GM18498 (cell line): ENCODE measurements around the gene DCXR.
A peak's percentile ranks its signal among the peaks of the same experiment; 100 is the strongest.

Experiments
- ATAC-seq: cut with Tn5 transposase; IDR thresholded peaks from one replicate; pipeline ENCODE4 v1.9.1; 2021; ENCODE audit warnings: mild to moderate bottlenecking, moderate library complexity; ENCODE audit not compliant: unreplicated experiment

Gene DCXR

GRCh38 chr17:82073446-82073845, 35.9 kb upstream of the DCXR start:
- ATAC-seq: no peak

- no peak for ATAC-seq
Observed at GRCh38 chr17:82072827-82073226, 35.3 kb upstream of the DCXR start.

GRCh38 chr17:82070611-82071010, 33.1 kb upstream of the DCXR start:
- ATAC-seq: no peak

GRCh38 chr17:82065638-82066303, 28.3 kb upstream of the DCXR start, which contains the start of gene DUS1L:
TSS of gene DUS1L (minus strand) at chr17:82065804. CDS start at chr17:82065059, 745 bp downstream.
- peak; percentile 77 for ATAC-seq

- ATAC-seq: peak; percentile 32
Observed at GRCh38 chr17:82065193-82065637, 27.7 kb upstream of the DCXR start.

GRCh38 chr17:82064433-82065192, 27.1 kb upstream of the DCXR start:
- no peak for ATAC-seq

GRCh38 chr17:82063424-82064415, 26.2 kb upstream of the DCXR start:
- no peak for ATAC-seq

GRCh38 chr17:82062984-82063368, 25.5 kb upstream of the DCXR start:
- ATAC-seq: no peak

- no peak for ATAC-seq
Observed at GRCh38 chr17:82062076-82062983, 24.8 kb upstream of the DCXR start.

- no peak for ATAC-seq
Observed at GRCh38 chr17:82061047-82061925, 23.8 kb upstream of the DCXR start.

GRCh38 chr17:82060614-82061013, 23.1 kb upstream of the DCXR start:
- no peak for ATAC-seq

- no peak for ATAC-seq
Observed at GRCh38 chr17:82060001-82060380, 22.5 kb upstream of the DCXR start.

GRCh38 chr17:82059272-82060000, 21.9 kb upstream of the DCXR start:
- no peak for ATAC-seq

- no peak for ATAC-seq
Observed at GRCh38 chr17:82058855-82059249, 21.4 kb upstream of the DCXR start.

GRCh38 chr17:82058230-82058854, 20.8 kb upstream of the DCXR start:
- ATAC-seq: no peak

- no peak for ATAC-seq
Observed at GRCh38 chr17:82056729-82057621, 19.5 kb upstream of the DCXR start.
